ENCODE results near the gene CEP85.
A peak's percentile ranks its signal among the peaks of the same experiment; 100 is the strongest.

CEP85 gene

DNA sequence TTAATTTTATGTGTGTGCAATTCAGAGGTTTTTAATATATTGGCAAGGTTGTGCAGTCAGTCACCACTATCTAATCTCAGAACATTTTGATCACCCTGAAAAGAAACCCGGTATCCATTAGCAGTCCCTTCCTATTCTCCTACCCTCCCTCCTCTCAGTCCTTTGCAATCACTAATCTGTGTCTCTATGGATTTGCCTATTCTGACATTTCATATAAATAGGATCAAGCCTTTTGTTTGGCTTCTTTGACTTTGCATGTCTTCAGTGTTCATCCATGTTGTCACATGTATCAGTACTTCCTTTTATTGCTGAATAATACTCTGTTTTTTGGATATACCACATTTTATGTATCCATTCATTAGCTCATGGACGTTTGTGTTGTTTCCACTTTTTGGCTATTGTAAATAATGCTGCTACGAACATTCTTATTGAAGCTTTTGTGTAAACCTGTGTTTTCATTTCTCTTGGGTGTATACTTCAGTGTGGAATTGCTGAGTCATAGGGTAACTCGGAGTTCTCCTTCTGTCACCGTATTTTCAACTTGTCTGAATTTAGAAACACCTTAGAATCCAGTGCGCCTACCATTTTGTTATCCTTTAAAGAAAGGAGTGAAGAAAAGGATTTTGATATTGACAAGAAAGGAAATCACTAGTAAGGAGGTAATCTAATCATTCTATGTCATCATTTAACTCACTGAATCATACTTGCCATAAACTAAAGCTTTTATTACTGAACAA lies 3.4 kb downstream of the CEP85 start:
- Histone ChIP-seq H3K27me3 (ENCODE audit: insufficient read depth, poor library complexity, severe bottlenecking) (no peaks in the 10 kb centered on the region), H3K27ac (ENCODE audit: poor library complexity, severe bottlenecking) (peak overlapping the region; percentile 10), H3K4me1 (ENCODE audit: insufficient read depth, poor library complexity, severe bottlenecking) (peaks cover 8% of the 10 kb centered on the region), H3K9me3 (ENCODE audit: severe bottlenecking) (no peaks in the 10 kb centered on the region), H3K36me3 (ENCODE audit: low read depth) (peaks cover 33% of the 10 kb centered on the region), H3K4me3 (ENCODE audit: severe bottlenecking) (no peak overlapping the region)
- DNase-seq (ENCODE audit: low spot score) (no peak), ATAC-seq (ENCODE audit: low read depth) (no peak)
- TF ChIP-seq, protein P1, sequence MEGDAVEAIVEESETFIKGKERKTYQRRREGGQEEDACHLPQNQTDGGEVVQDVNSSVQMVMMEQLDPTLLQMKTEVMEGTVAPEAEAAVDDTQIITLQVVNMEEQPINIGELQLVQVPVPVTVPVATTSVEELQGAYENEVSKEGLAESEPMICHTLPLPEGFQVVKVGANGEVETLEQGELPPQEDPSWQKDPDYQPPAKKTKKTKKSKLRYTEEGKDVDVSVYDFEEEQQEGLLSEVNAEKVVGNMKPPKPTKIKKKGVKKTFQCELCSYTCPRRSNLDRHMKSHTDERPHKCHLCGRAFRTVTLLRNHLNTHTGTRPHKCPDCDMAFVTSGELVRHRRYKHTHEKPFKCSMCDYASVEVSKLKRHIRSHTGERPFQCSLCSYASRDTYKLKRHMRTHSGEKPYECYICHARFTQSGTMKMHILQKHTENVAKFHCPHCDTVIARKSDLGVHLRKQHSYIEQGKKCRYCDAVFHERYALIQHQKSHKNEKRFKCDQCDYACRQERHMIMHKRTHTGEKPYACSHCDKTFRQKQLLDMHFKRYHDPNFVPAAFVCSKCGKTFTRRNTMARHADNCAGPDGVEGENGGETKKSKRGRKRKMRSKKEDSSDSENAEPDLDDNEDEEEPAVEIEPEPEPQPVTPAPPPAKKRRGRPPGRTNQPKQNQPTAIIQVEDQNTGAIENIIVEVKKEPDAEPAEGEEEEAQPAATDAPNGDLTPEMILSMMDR (IDR thresholded peaks at IDR 0.05; ENCODE audit: poor library complexity, severe bottlenecking), result no peak

DNA sequence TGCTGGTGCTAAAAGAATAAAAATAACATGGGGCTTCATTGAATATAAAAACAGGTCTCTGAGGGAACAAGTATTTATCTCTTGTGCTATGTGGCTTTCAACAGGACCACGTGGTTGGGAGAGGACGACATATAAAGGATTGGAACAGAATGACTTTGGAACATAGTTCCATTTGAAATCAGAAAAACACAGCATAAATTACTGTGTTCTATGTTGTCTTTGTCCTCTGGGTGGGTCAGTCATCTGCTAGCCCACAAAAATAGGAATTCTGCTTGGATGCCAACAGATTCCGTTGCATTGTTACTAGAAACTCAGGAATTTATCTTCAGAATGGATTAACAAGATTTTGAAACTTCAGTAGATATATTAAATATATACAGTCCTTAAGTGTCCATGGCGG lies 5.9 kb downstream of the CEP85 start:
- H3K4me1 ChIP-seq (ENCODE audit: insufficient read depth, poor library complexity, severe bottlenecking), result peaks cover 8% of the 10 kb centered on the region
- ATAC-seq (ENCODE audit: low read depth) (no peak), DNase-seq (ENCODE audit: low spot score) (no peak)
- no peaks in the 10 kb centered on the region for H3K9me3 ChIP-seq (ENCODE audit: severe bottlenecking)
- TF ChIP-seq, protein P1 (IDR thresholded peaks at IDR 0.05; ENCODE audit: poor library complexity, severe bottlenecking), result no peak
- H3K36me3 ChIP-seq (ENCODE audit: low read depth), result peaks cover 50% of the 10 kb centered on the region
- H3K4me3 ChIP-seq (ENCODE audit: severe bottlenecking), result no peak overlapping the region
- no peaks in the 10 kb centered on the region for H3K27me3 ChIP-seq (ENCODE audit: insufficient read depth, poor library complexity, severe bottlenecking)
- no peak overlapping the region for H3K27ac ChIP-seq (ENCODE audit: poor library complexity, severe bottlenecking)

GRCh38 chr1:26252718-26253117 lies 18.7 kb downstream of the CEP85 start:
- TF ChIP-seq, protein P1 (IDR thresholded peaks at IDR 0.05; ENCODE audit: poor library complexity, severe bottlenecking), result no peak
- Histone ChIP-seq H3K27ac (ENCODE audit: poor library complexity, severe bottlenecking) (no peak overlapping the region), H3K27me3 (ENCODE audit: insufficient read depth, poor library complexity, severe bottlenecking) (no peaks in the 10 kb centered on the region), H3K36me3 (ENCODE audit: low read depth) (peaks cover 49% of the 10 kb centered on the region), H3K9me3 (ENCODE audit: severe bottlenecking) (no peaks in the 10 kb centered on the region), H3K4me3 (ENCODE audit: severe bottlenecking) (no peak overlapping the region), H3K4me1 (ENCODE audit: insufficient read depth, poor library complexity, severe bottlenecking) (no peaks in the 10 kb centered on the region)
- no peak for DNase-seq (ENCODE audit: low spot score)
- ATAC-seq (ENCODE audit: low read depth), result no peak

GRCh38 chr1:26254404-26254803 lies 20.4 kb downstream of the CEP85 start:
- ATAC-seq (ENCODE audit: low read depth) (no peak), DNase-seq (ENCODE audit: low spot score) (no peak)
- Histone ChIP-seq H3K27ac (ENCODE audit: poor library complexity, severe bottlenecking) (no peak overlapping the region), H3K36me3 (ENCODE audit: low read depth) (peaks cover 62% of the 10 kb centered on the region), H3K27me3 (ENCODE audit: insufficient read depth, poor library complexity, severe bottlenecking) (no peaks in the 10 kb centered on the region), H3K4me1 (ENCODE audit: insufficient read depth, poor library complexity, severe bottlenecking) (no peaks in the 10 kb centered on the region), H3K4me3 (ENCODE audit: severe bottlenecking) (no peak overlapping the region), H3K9me3 (ENCODE audit: severe bottlenecking) (no peaks in the 10 kb centered on the region)
- TF ChIP-seq, protein P1 (IDR thresholded peaks at IDR 0.05; ENCODE audit: poor library complexity, severe bottlenecking), result no peak

- H3K9me3 ChIP-seq (ENCODE audit: severe bottlenecking), result no peaks in the 10 kb centered on the region
- ATAC-seq (ENCODE audit: low read depth), result no peak
- H3K27me3 ChIP-seq (ENCODE audit: insufficient read depth, poor library complexity, severe bottlenecking), result no peaks in the 10 kb centered on the region
- H3K36me3 ChIP-seq (ENCODE audit: low read depth), result peaks cover 78% of the 10 kb centered on the region
- TF ChIP-seq, protein P1 (IDR thresholded peaks at IDR 0.05; ENCODE audit: poor library complexity, severe bottlenecking), result no peak
- no peak overlapping the region for H3K4me3 ChIP-seq (ENCODE audit: severe bottlenecking)
- no peak for DNase-seq (ENCODE audit: low spot score)
- no peak overlapping the region for H3K27ac ChIP-seq (ENCODE audit: poor library complexity, severe bottlenecking)
- H3K4me1 ChIP-seq (ENCODE audit: insufficient read depth, poor library complexity, severe bottlenecking), result no peaks in the 10 kb centered on the region
Observed at GRCh38 chr1:26257222-26257621, 23.2 kb downstream of the CEP85 start.
